GOT3 (cell line): ENCODE results near the gene VGLL2.

Source experiments
- DNase-seq: peaks from one replicate; lab custom pipeline; 2025; ENCODE audit warnings: mixed read lengths; lab: John Stamatoyannopoulos, UW

Gene VGLL2

DNA sequence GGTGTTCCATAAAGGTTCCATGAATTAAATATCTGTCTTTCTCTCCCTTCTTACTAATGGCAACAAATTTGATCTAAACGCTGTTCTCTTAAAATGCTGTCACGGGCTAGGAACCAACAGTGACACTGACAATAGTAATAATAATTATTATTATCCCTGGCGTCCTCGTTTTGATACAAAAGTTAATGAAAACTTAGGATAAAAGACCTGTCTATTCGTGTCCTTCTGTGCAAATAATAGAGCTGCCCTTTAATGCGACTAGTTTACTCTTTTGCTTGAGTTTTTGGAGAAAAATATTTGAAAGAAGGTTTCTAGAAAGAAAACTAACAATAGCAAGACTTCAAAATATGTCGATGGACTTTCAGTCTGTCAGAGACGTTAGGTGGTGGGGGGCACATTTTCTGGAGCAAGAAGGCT is 4.3 kb downstream of the VGLL2 start:
- DNase-seq = no peak

DNA sequence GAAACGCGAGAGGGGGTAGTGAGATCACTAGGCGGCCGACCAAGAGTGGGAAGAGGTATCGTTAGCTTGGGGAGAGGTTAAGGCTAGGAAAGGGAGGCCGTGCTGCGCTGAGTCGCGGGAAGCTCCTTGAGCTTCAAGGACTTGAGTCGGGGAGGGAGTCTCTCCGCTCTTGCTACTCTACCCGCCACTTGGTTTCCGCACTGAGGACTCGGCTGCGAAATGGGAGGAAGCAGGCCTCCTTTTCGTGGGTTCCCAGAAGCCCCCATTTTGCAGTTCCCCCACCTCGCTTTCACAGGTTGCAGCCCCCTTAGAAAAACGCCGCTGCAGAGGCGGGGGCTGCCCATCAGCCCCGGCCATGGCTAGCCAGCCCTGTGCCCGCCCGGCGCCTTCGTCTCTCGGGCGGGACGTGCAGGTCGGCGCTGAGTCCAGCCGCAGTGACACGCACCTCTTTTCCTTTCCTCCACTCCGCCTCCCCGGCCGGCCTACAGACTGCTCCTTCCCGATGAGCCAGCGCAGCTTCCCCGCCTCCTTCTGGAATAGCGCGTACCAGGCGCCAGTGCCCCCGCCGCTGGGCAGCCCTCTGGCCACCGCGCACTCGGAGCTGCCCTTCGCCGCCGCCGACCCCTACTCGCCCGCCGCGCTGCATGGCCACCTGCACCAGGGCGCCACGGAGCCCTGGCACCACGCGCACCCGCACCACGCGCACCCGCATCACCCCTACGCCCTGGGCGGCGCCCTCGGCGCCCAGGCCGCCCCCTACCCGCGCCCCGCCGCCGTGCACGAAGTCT is 4.9 kb downstream of the VGLL2 start:
- DNase-seq = no peak

DNA sequence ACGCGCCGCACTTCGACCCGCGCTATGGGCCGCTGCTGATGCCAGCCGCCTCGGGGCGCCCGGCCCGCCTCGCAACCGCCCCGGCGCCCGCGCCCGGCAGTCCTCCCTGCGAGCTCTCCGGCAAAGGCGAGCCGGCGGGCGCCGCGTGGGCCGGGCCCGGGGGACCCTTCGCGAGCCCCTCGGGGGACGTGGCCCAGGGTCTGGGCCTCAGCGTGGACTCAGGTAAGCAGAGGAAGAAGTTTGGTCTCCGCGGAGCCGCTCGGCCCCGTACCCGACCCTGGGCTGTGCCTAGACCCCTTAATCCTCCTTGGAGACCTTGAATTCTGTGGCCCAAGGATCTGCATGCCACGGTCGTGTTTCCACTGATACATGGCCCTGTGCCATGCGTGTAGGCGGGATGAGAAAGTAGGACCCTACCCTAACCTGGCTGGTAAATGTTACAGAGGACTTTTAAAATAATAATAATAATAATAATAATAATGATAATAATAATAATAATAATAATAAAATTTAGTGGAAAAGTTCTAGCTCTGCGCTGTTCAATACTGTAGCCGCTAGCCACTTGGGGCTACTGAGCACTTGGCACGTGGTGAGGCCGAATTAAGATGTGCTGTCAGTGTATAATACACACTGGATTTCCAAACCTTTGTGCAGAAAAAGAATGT is 5.6 kb downstream of the VGLL2 start:
- no peak for DNase-seq

DNA sequence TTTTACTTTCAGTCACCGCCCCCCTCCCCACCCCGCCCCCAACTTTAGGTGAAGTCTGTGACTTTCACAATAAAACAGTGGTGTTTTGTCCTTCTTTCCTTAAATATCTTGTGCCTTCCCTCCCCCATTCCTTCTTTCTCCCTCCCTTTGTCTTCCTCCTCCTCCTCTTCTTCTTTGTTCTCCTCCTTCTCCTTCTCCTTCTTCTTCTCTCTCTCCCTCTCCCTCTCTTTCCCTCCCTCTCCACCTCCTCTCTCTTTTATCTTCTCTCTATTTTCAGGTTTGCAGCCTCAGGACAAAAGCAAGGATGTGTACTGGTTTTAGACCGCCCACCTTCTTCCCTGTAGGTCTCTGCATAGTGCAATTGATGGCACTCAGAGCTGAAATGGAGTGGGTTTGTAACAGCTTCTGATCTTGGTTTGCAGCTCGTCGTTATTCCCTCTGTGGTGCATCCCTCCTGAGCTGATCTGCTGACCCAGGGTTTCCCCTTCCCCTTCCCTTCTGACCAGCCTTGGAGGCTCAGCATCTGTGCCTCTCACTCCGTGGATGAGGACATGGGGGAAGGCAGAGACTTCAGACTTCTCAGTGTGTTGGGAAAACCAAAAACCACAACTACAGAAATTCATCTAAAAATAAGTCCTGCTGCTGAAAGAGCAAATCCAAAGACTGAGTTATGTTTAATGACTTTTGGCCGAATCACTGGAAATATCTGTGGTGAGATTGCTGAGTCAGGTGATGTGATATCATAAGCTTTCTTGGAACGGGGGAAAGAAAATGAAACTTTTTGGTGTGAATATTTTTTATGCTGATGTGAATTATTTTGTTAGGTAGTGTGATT is 6.9 kb downstream of the VGLL2 start:
- DNase-seq = no peak

DNA sequence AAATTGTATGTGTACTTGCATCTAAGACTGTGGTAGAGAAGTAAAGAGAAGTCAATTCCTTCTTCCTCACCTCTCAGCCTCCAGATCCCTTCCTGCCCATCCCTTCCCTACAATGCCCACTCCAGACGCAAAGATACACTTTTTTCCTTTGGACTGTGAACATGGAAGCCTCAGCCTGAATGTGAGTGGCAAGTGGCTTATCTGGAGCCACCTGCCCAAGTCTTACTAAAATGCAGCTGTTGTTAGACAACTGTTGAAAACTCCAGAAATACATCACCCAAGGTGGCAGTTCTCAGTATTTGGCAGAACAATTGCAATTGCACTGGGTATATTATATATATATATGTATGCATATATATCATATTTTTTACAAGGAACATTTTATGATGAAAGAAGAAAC is 7.5 kb downstream of the VGLL2 start:
- DNase-seq = no peak

DNA sequence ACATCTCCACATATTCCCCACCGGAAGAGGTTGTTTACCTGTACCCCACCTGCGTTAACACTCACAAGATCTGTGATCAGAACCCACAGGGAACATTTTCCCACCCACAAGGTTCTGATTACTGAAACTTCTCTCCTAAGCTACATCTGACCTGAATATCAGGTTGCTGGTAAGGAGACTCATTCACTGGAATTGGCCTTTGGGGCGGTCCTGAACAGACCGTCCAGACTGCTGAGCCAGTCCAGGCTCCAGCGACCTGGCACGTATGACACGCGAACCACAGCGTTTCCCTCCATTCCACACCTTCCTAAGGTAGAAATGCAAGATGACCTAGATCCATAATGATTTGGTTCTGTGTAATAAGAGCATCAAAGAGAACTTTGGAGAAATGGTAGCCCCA is 9.8 kb downstream of the VGLL2 start:
- no peak for DNase-seq

DNA sequence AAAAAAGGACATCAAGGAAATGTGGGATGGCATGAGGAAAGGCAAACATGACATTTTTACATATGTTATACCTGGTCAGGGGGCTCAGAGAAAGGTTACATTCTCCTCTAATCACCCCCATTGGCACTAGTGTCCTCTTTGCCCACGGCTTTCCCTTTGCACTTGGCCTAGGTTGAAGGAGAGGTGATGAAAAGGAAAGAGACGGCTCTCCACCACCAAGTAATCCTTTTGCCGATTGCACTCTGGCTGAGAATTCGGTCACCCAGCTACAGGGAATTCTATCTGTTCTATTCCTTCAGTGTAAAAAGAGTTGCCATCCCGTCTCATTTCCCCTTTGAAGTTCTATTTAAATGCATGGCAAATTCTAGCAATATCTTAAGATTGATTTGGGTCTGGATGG is 10.4 kb downstream of the VGLL2 start:
- DNase-seq = no peak

DNA sequence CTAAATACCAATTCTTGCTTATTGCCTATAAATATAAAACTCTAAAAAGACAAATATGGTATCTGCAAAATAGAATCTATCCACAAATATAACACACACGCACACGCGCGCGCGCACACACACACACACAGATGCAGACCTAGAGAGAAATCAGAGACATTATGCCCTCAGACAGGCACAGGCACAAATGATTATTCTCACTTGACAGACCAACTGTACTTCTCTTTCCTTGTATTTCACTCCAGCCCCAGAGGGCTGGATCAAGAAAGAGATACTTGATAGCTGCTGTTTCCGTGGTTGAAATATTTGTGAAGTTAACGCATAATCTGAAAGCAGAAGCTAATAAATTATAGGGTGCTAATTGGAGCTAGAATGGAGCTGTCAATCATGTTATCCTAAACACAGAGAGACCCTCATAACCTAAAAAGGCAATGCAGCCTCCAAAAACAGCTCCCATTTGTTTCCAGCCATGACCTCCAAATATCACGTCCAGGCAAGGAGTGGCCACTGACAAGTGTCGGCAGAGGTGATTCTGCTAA is 11.5 kb downstream of the VGLL2 start:
- DNase-seq = no peak

DNA sequence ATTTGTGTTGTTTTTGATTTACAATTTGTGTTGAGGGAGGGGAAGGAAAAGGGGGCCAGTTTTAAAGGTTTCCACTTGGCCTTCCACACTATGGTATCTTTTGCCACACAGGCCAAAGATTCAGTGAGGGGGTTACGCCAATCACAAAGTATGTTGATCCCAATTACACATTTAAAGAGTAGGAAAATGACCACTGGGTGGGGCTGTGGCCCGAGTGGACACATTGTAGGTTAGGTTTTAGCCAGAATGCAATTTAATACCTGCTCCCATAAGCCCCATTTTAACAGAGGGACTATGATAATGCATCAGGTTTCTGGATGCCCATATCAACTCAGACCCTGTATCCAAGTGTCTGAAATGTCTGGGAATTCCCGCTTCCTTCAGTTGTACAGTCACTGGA is 15.6 kb downstream of the VGLL2 start:
- no peak for DNase-seq

DNA sequence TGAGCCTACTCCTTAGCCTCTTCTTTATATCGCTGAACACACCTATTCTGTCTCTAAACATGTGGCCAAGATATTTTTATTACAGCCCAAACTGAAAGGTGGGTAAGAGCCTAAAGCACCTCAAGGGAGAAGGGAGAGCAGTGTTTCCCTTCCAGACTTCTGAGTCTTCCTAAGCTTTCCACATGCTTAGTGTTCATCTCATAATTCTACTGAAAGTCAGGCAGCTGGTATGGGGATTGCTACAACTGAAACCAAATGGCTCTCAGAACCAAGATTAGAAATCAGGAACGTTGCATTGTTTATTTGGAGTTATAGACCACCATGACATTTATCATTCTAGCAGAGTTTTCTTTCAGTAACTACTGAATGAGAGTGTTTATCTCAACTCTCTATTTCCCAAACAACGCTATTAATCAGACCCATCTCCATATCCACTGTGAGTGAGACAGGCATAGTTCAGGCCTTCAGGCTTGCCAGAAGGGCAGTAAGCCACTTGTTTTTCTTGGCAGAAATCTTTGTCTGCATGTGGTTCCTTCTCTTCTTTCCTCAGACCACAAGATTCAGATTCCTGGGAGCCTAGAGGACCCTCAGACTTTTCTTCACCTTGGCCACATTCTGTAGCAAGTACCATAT is 22.8 kb downstream of the VGLL2 start:
- DNase-seq = no peak

DNA sequence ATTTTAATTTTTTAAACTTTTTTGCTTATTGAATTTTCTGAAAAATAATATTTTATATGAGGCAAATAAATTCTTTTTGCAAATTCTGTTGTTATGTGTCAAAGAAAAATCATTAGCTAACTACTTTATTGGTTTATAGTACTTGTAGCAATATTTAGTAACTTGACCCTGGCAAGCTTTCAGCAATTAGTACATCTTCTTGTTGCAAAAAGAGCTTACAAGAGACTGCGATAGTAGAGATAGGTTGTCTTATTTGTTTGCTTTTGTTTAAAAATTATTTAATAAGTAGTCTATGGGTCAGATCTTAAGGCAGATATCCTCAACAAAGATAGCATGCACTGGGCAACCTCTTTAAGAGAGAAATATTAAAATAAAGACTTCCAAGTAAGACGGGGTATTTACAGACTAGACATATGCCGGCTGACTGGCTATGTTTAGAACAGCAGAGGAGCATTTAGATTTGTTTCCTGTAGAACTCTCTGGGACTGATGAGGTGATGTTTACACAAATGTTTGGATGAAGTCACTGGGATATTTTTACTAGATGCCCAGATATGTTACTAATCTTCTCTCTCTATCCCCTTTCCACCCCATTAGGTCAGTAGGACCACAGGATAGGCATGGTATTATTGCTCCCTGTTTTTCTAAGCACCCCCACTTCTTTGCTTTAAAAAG is 25.0 kb downstream of the VGLL2 start:
- DNase-seq = no peak

DNA sequence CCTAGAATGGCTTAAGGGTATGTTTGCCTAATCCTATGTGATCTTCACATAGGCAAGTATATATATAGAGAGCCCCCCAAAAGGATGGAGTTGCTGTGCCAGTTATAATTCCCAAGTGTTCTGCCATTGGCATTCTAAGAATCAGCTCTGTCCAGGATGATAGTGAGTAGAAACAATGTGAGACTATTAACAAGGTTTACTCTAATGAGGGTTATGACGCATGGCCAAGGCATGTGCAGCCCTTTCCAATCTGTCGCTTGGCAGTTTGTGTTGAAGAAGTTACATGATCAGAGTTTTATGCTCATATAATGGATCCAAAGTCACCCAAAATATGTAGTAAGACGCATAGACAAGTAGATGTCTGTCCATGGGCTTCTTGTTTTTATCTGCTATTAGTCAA is 33.6 kb downstream of the VGLL2 start:
- no peak for DNase-seq

DNA sequence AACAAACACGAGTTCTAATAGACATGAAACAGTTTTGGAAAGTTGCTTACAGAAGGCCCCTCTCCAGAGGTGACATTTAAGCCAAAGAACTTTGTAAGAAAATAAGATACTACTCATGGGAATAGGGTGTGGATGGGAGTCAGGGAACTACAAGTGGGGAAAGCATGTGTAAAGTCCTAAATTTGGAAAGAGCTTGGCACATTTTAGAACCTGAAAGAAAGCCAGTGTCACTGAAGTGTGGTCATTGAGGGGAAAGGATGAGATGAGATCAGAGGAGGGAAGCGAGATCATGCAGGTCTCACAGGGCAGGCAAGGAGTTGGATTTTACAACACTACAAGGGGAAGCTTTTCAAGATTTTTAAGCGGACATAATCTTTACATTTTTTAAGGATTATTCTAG is 38.0 kb downstream of the VGLL2 start:
- DNase-seq = no peak

DNA sequence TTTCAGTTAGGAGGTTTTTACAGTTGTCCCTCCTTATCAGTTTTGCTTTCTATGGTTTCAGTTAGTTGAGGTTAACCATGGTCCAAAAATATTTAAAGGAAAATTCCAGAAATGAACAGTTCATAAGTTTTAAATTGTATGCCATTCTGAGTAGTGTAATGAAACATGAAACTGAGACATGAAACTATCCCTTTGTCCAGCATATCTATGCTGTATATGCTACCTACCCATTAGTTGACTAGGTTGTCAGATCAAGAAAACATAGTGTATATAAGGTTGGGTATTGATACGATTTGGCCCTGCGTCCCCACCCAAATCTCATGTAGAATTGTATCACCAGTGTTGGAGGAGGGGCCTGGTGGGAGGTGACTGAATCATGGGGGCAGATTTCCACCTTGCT is 39.1 kb downstream of the VGLL2 start:
- DNase-seq = no peak

DNA sequence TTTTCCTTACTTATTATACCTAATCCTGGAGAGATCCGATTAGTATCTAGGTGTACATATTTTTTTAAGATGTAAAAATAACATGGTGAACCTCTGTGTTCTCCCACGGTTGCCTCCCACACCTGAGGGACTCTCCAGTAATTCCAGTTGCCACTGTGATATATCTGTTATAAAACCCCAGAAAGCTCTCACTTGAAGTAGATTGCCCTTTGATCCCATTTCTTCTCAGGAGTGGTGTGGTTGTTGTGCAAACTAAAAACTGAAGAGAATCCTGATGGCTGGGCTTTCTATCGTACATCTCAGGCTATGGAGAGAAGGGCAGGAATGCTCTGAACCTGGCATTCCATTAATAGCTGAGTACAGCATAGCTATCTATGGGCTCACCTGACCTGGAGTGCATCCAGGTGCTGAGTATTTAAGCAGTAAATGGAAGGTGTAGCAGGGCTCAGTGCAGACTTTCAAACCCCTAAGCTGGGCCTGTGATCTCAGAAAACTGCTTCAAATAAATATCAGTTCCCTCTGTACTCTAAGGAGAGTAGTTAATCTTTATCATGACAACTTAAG is 41.0 kb downstream of the VGLL2 start:
- no peak for DNase-seq

DNA sequence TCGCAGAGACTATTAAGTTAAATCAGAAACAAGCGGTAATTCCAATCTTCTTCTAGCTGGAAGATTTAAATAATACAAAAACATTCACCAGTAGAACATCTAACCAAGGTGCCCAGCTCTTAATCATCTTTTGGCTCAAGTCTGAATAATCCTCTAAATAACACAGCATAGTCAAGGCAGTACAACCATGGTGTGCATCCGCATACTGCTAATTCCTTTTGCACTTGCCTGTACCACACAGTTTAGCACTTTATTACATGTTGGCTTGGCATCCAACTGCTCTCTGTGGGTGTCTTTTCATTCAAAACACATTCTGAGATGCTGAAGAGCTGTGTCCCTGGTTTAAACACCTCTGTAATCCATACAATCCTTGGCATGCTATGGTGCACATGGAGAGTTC is 42.3 kb downstream of the VGLL2 start:
- DNase-seq = no peak

DNA sequence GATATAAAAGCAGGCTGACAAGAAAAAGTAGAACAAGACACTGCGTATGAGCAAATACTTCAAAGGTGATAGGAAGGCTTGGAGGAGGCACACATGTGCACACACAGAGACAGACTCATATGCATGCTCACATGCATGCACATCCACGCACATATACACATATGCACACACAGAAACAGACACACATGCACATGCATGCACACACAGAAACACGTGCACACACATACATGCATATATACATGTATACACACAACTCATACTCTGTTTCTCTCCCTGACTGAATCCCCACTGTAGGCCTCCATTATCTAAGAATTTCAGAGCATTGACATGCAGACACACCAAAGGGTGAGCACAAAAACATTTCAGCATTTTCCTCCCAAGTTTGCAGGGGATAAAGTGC is 43.7 kb downstream of the VGLL2 start:
- no peak for DNase-seq

DNA sequence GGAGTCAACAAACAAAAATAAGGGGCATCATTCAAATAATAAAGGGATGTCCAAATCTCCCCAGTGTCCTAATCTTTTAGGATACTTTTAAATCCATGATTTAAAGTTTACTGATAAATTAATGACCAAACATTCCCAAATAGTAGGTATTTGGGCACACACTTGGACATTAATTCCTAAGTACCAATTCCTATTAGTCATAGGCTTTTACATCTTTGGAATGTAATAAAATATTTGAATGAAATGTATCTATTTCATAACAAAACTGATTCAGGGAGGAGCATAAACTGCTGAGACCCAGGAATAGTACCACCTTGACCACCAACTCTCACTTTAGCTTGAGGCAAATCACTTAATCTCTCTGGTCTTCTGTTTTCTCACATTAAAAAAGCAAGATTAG is 44.3 kb downstream of the VGLL2 start:
- no peak for DNase-seq

DNA sequence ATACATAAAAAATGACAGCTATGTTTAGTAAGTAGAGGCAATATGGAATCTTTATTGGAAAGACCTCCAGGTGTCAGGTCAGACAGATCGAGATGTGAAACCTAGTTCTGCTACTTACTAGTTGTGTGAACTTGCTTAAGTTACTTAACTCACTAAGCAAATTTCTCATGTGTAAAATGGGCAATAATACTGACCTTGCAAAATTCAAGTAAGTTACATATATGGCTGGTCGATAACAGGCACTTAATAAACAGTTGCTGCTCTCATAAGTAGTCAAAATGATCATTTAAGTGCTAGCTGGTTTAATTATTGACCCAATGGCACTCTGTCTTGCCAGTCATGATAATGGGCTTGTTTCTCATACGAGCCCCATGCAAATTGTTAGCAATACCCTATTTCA is 46.0 kb downstream of the VGLL2 start:
- no peak for DNase-seq

DNA sequence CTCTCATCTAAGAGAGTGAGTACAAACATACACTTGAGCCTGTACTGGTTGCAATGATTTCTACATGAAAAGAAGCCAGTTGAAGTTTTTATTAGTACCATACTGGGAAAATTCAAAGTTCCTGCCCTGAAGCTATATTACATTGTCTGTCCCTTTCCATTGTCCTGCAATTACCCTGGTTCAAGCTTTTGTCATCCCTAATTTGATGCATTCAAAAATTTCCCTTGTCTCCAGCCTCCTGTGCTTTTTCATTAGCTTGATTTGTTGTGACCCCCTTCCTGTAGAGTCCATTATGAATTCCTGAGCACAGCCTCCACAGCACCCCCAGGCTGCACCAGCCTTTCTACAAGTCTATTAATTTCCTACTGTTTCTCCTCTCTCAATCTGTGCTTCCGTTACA is 46.4 kb downstream of the VGLL2 start:
- no peak for DNase-seq

DNA sequence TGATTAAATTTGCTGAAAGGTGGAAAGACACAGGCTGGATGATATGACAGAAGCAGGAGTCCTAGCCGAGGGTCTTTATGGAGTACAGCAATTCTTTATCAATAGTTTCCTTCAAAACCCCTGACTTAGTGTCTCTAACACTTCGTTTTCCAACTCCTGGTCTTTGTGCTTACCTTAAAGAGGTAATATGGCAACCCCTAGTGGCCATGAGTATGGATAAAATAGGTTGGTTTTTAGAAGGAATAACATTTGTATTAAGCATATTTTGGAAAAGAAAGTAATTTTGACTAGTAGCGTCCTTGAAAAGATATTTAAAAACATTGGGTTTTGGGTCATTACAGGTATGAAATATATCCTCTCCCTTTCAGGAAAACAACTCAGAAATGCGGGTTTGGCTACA is 51.9 kb downstream of the VGLL2 start:
- no peak for DNase-seq
